Colonic mucosa (tissue), 4 donors: ENCODE results near the gene GCLC. TPM values are rescaled to one million over a fixed set of nuclear protein-coding genes. Genes with fewer than 3 reads are reported as not detected.

Experiments
- DNase-seq: peaks from one replicate; pipeline ENCODE4 v3.0.0-alpha.2; 2020
- H3K27ac ChIP-seq: fragments of 200-600 bp; one replicate; pipeline ENCODE4 v1.8.0; 2021
- H3K27me3 ChIP-seq: fragments of 200-600 bp; one replicate; pipeline ENCODE4 v1.8.0; 2021
- H3K36me3 ChIP-seq: fragments of 200-600 bp; one replicate; pipeline ENCODE4 v1.8.0; 2021
- H3K4me1 ChIP-seq: fragments of 200-600 bp; one replicate; pipeline ENCODE4 v1.8.0; 2021; ENCODE audit warnings: mild to moderate bottlenecking
- H3K4me3 ChIP-seq: fragments of 200-600 bp; one replicate; pipeline ENCODE4 v1.8.0; 2021
- H3K9ac ChIP-seq, 2 donors: one replicate each; pipeline ENCODE4 v1.7.0; 2013; ENCODE audit warnings: control low read depth in 2 of 2, low read depth in 2 of 2, low read length in 2 of 2
- H3K9me3 ChIP-seq: fragments of 200-600 bp; one replicate; pipeline ENCODE4 v1.8.0; 2021
- intact Hi-C: fragments of 100-400 bp; cut with DNase I; formaldehyde crosslinking; loops from one replicate; pipeline ENCODE4 v1.14.1; 2022
- total RNA-seq, 2 donors: library from RNA; stranded (reverse); fragmentation: NEBNext Ultra II Directional in 1 of 2; extraction: Animal tissue kit (Norgen Biotek cat#: 25700) in 1 of 2; gene quantifications; one replicate each; pipeline ENCODE4 v1.2.1, GENCODE V29; 2021
- TF ChIP-seq, protein P1 (sequence below): fragments of 200-600 bp; IDR thresholded peaks from one replicate; pipeline ENCODE4 v1.8.0; 2022; ENCODE audit warnings: antibody characterized with exemption, mild to moderate bottlenecking
- donor health status: healthy.
- donor health status: DM: no; HTN: no; CAD: no.
- donor health status: DM: no; HTN: no; CAD: no.

GCLC gene
- total RNA-seq, 2 donors from 2014 or later: 35.0 to 37.1 TPM

DNA sequence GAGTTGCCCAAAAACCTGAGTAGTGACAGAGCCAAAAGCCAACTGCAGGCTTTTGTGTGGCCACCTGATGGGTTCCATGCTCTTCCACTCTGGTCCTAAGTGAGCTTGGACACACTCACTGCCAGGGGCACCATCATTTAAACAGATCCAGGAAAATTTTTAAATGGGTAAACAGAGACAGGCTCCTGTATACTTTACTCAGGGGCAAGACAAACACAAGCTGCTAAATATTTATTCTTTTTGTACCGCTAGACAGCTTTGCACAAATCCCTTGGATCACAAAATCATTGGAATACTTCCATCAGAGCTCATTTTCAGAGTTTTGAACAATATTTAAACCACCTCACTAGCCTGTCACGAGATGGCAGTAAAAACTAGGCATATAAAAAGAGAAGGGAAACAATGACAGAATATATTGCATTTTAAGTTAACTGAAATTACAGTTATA lies 31.4 kb downstream of the GCLC start:
- TF ChIP-seq, protein P1, sequence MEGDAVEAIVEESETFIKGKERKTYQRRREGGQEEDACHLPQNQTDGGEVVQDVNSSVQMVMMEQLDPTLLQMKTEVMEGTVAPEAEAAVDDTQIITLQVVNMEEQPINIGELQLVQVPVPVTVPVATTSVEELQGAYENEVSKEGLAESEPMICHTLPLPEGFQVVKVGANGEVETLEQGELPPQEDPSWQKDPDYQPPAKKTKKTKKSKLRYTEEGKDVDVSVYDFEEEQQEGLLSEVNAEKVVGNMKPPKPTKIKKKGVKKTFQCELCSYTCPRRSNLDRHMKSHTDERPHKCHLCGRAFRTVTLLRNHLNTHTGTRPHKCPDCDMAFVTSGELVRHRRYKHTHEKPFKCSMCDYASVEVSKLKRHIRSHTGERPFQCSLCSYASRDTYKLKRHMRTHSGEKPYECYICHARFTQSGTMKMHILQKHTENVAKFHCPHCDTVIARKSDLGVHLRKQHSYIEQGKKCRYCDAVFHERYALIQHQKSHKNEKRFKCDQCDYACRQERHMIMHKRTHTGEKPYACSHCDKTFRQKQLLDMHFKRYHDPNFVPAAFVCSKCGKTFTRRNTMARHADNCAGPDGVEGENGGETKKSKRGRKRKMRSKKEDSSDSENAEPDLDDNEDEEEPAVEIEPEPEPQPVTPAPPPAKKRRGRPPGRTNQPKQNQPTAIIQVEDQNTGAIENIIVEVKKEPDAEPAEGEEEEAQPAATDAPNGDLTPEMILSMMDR: no peak
- no peak for DNase-seq
- no peak overlapping the region for H3K27ac ChIP-seq
- no peaks in the 10 kb centered on the region for H3K27me3 ChIP-seq
- H3K4me1 ChIP-seq: no peaks in the 10 kb centered on the region
- no peaks in the 10 kb centered on the region for H3K9me3 ChIP-seq
- H3K9ac ChIP-seq: no peak overlapping the region
- no peaks in the 10 kb centered on the region for H3K36me3 ChIP-seq
- intact Hi-C loops: no loop called here
- no peak overlapping the region for H3K4me3 ChIP-seq

DNA sequence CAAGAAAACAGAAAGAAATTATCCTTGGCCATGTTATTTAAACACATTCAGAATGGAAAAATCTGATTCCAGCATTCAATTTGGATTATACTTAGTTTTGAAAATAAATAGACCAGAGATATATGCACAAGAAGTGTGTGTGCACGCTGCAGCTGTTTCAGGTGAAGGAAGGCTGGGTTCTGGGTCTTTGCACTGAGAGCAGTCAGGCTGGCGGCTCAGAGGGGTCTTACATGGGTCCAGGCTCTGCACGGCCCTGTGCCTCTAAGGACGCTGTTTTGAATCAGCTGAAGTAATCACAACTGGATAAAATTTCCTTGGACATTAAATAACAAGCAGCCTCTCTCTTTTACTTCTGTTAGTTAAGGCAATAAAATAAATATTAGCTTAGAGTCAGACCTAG lies 31.8 kb downstream of the GCLC start:
- no peaks in the 10 kb centered on the region for H3K9me3 ChIP-seq
- H3K27me3 ChIP-seq: no peaks in the 10 kb centered on the region
- no peak overlapping the region for H3K27ac ChIP-seq
- H3K9ac ChIP-seq: no peak overlapping the region
- H3K4me3 ChIP-seq: no peak overlapping the region
- H3K36me3 ChIP-seq: no peaks in the 10 kb centered on the region
- intact Hi-C loops: no loop called here
- no peak for DNase-seq
- no peaks in the 10 kb centered on the region for H3K4me1 ChIP-seq
- TF ChIP-seq, protein P1: no peak

DNA sequence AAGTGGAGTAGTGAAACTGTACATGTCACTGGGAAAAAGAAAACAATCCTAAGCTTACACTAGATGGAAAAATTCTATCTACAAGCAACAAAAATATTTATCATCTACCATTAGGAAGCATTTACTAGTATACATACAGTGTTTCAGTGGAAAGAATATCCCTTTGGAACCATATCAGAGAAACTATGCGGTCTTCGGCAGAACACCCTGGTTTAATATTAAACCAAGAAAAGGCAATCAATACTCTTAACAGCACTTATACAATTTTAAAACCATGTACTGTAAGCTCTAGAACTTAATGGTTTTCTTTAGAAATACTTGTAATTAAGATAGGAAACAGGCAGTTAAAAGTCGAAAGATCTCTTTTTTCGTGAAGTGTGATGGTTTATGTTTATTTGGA lies 32.3 kb downstream of the GCLC start:
- Histone ChIP-seq H3K4me1 (no peaks in the 10 kb centered on the region), H3K9ac (no peak overlapping the region), H3K4me3 (no peak overlapping the region), H3K9me3 (no peaks in the 10 kb centered on the region), H3K27me3 (no peaks in the 10 kb centered on the region), H3K36me3 (no peaks in the 10 kb centered on the region), H3K27ac (no peak overlapping the region)
- TF ChIP-seq, protein P1: no peak
- intact Hi-C loops: no loop called here
- no peak for DNase-seq

DNA sequence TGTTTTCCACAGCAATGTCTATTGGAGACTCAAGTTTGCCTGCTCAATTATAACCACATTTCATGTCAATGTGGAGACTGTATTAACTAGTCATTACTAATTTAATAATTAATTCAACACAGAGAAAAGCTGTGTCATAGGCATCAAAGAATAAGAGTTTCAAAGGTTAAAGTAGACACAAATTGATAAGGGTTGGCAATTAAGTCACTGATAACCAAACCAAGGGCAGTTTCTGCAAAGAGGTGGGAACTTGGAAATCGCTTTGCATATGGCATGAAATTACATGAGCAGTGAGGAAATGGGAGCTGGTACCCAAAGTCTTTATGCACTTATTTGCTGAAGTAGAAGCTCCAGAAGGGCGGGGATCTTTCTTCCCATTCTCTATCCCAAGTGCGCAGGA lies 34.2 kb downstream of the GCLC start:
- no peaks in the 10 kb centered on the region for H3K4me1 ChIP-seq
- H3K27ac ChIP-seq: no peak overlapping the region
- no peaks in the 10 kb centered on the region for H3K27me3 ChIP-seq
- DNase-seq: no peak
- H3K9ac ChIP-seq: no peak overlapping the region
- no peaks in the 10 kb centered on the region for H3K9me3 ChIP-seq
- no peak overlapping the region for H3K4me3 ChIP-seq
- intact Hi-C loops: no loop called here
- TF ChIP-seq, protein P1: no peak
- no peaks in the 10 kb centered on the region for H3K36me3 ChIP-seq

DNA sequence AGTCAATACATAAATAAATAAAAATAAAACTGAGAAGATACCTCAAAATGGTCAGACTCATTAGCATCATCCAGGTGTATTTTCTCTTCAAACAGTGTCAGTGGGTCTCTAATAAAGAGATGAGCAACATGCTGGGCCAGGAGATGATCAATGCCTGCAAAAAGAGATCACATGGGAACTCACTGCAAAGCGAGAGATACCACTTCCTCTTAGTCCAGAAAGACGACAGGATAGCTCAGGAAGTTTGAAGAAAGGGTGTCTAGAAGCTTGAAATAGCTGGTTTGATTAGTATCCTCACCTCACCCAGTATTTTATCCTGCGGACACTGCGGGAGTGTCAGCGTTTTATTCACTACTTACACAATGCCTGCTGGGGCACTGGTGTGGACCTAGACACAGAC lies 38.0 kb downstream of the GCLC start:
- H3K36me3 ChIP-seq: no peaks in the 10 kb centered on the region
- H3K4me1 ChIP-seq: no peaks in the 10 kb centered on the region
- H3K9ac ChIP-seq: no peak overlapping the region
- H3K4me3 ChIP-seq: no peak overlapping the region
- intact Hi-C loops: no loop called here
- H3K27ac ChIP-seq: no peak overlapping the region
- no peaks in the 10 kb centered on the region for H3K9me3 ChIP-seq
- TF ChIP-seq, protein P1: no peak
- DNase-seq: no peak
- no peaks in the 10 kb centered on the region for H3K27me3 ChIP-seq

DNA sequence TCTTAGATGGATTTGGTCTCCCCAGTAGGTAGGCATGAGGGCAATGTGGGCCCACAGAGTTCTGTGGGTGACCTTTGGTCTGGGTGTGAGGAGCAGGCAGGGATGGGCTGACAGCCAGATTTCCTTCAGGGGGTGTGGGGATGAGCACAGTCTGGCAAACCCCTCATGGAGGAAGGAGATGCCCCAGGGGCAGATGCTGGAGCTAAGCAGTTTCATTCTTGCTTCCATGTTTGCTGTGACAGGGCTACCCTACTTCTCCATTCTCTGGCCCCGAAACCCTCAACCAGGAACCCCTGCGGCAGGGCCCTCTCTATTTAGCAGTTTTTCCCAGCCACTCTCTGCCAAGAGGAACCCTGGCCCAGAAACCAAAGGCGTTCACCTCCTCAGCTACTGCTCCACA lies 40.4 kb downstream of the GCLC start:
- Histone ChIP-seq H3K9ac (no peak overlapping the region), H3K36me3 (peaks cover 5% of the 10 kb centered on the region), H3K9me3 (no peaks in the 10 kb centered on the region), H3K27ac (no peak overlapping the region), H3K27me3 (no peaks in the 10 kb centered on the region), H3K4me1 (no peaks in the 10 kb centered on the region), H3K4me3 (no peak overlapping the region)
- no peak for DNase-seq
- intact Hi-C loops: no loop called here
- TF ChIP-seq, protein P1: no peak
